Trophoblast cell (in vitro differentiated cells and primary cell): ENCODE measurements around the gene S100A4.
A peak's percentile ranks its signal among the peaks of the same experiment; 100 is the strongest.

Experiments used
- DNase-seq, 2 donors: peaks; one replicate each; pipeline ENCODE4 v3.0.0-alpha.2; 2016
- H2AFZ ChIP-seq: 2 replicates; pipeline ENCODE4 v1.6.1; 2013; ENCODE audit warnings: low read length, moderate library complexity, mild to moderate bottlenecking; ENCODE audit not compliant: insufficient read depth, poor library complexity
- H2AK5ac ChIP-seq: 2 replicates; pipeline ENCODE4 v1.6.1; 2013; ENCODE audit warnings: mild to moderate bottlenecking, low read length
- H2BK120ac ChIP-seq: 2 replicates; pipeline ENCODE4 v1.6.1; 2013; ENCODE audit warnings: low read length, mild to moderate bottlenecking, moderate library complexity; ENCODE audit not compliant: insufficient read depth, poor library complexity
- H2BK12ac ChIP-seq: 2 replicates; pipeline ENCODE4 v1.6.1; 2013; ENCODE audit warnings: mild to moderate bottlenecking, low read length, moderate library complexity
- H2BK5ac ChIP-seq: 2 replicates; pipeline ENCODE4 v1.6.1; 2013; ENCODE audit warnings: low read length, low read depth, moderate library complexity, mild to moderate bottlenecking; ENCODE audit not compliant: poor library complexity
- H3K14ac ChIP-seq: 2 replicates; pipeline ENCODE4 v1.6.1; 2013; ENCODE audit warnings: mild to moderate bottlenecking, low read length
- H3K18ac ChIP-seq: 2 replicates; pipeline ENCODE4 v1.6.1; 2013; ENCODE audit warnings: mild to moderate bottlenecking, low read length
- H3K23ac ChIP-seq: 2 replicates; pipeline ENCODE4 v1.6.1; 2013; ENCODE audit warnings: low read length
- H3K27ac ChIP-seq: 2 replicates; pipeline ENCODE4 v1.5.1; 2013; ENCODE audit warnings: low read depth, mild to moderate bottlenecking, inconsistent platforms, low read length, moderate library complexity
- H3K27me3 ChIP-seq: 2 replicates; pipeline ENCODE4 v1.6.1; 2013; ENCODE audit warnings: inconsistent platforms, mild to moderate bottlenecking, low read length, moderate library complexity; ENCODE audit not compliant: insufficient read depth
- H3K36me3 ChIP-seq, 2 experiments: 1 replicate in 1 of 2; 2 replicates in 1 of 2; pipeline ENCODE4 v1.6.1; 2013; ENCODE audit warnings: low read length in 2 of 2, mild to moderate bottlenecking in 2 of 2, moderate library complexity in 1 of 2; ENCODE audit not compliant: insufficient read depth in 2 of 2, control insufficient read depth in 1 of 2
- H3K4ac ChIP-seq: 2 replicates; pipeline ENCODE4 v1.6.1; 2013; ENCODE audit warnings: low read depth, mild to moderate bottlenecking, low read length, moderate library complexity
- H3K4me1 ChIP-seq, 2 experiments: 1 replicate in 1 of 2; 2 replicates in 1 of 2; pipeline ENCODE4 v1.6.1; 2013; ENCODE audit warnings: low read length in 2 of 2, mild to moderate bottlenecking in 2 of 2, moderate library complexity in 1 of 2; ENCODE audit not compliant: insufficient read depth in 2 of 2, control insufficient read depth in 1 of 2
- H3K4me2 ChIP-seq: 2 replicates; pipeline ENCODE4 v1.6.1; 2013; ENCODE audit warnings: inconsistent platforms, mild to moderate bottlenecking, low read length, moderate library complexity
- H3K4me3 ChIP-seq: 2 replicates; pipeline ENCODE4 v1.5.1; 2013; ENCODE audit warnings: mild to moderate bottlenecking, low read depth, low read length, inconsistent platforms
- H3K79me1 ChIP-seq: one replicate; pipeline ENCODE4 v1.6.1; 2013; ENCODE audit warnings: low read length
- H3K79me2 ChIP-seq: 2 replicates; pipeline ENCODE4 v1.6.1; 2013; ENCODE audit warnings: low read length, mild to moderate bottlenecking; ENCODE audit not compliant: control insufficient read depth, insufficient read depth, poor library complexity
- H3K9ac ChIP-seq: 2 replicates; pipeline ENCODE4 v1.6.1; 2013; ENCODE audit warnings: mild to moderate bottlenecking, low read length
- H3K9me3 ChIP-seq: 2 replicates; pipeline ENCODE4 v1.6.1; 2013; ENCODE audit warnings: low read depth, mild to moderate bottlenecking, control low read depth, inconsistent platforms, low read length; ENCODE audit not compliant: insufficient read depth
- H4K12ac ChIP-seq: 2 replicates; pipeline ENCODE4 v1.6.1; 2013; ENCODE audit warnings: low read depth, mild to moderate bottlenecking, low read length, moderate library complexity
- H4K8ac ChIP-seq: 2 replicates; pipeline ENCODE4 v1.6.1; 2013; ENCODE audit warnings: low read depth, mild to moderate bottlenecking, low read length, moderate library complexity
- H4K91ac ChIP-seq: one replicate; pipeline ENCODE4 v1.6.1; 2013; ENCODE audit warnings: low read depth, mild to moderate bottlenecking, low read length, moderate library complexity
- WGBS: extraction: QIAGEN DNeasy Blood & Tissue Kit; methylation state at CpG from one replicate; pipeline ENCODE4 v1.1.7; 2013; ENCODE audit warnings: missing lambda C conversion rate; ENCODE audit not compliant: insufficient read length, insufficient coverage; ENCODE audit errors: extremely low coverage; 5-methylcytosine and 5-hydroxymethylcytosine counted together

The S100A4 gene

GRCh38 chr1:153541641-153542590, 3.7 kb downstream of the S100A4 start:
- DNase-seq, result no peak
- no peak overlapping the region for H3K4me3 ChIP-seq
- peaks cover 4% of the 10 kb centered on the region for H3K79me2 ChIP-seq
- no peak overlapping the region for H2BK5ac ChIP-seq
- peak overlapping the region; percentile 63 for H2BK12ac ChIP-seq
- H3K27me3 ChIP-seq, result no peaks in the 10 kb centered on the region
- H3K27ac ChIP-seq, result no peak overlapping the region
- no peak overlapping the region for H3K4me2 ChIP-seq
- H3K9ac ChIP-seq, result no peak overlapping the region
- peaks cover 34% of the 10 kb centered on the region for H3K79me1 ChIP-seq
- peak overlapping the region; percentile 42 for H2AK5ac ChIP-seq
- peaks cover 2 to 3% of the 10 kb centered on the region in 2 experiments for H3K36me3 ChIP-seq
- peaks cover 27 to 38% of the 10 kb centered on the region in 2 experiments for H3K4me1 ChIP-seq
- no peak overlapping the region for H4K8ac ChIP-seq
- no CpG with 5 or more reads among the region's 13 CpGs for WGBS
- H2BK120ac ChIP-seq, result peak overlapping the region; percentile 7
- no peak overlapping the region for H3K23ac ChIP-seq
- no peak overlapping the region for H3K4ac ChIP-seq
- no peaks in the 10 kb centered on the region for H3K9me3 ChIP-seq
- peak overlapping the region; percentile 30 for H4K91ac ChIP-seq
- no peak overlapping the region for H3K14ac ChIP-seq
- no peak overlapping the region for H3K18ac ChIP-seq
- H4K12ac ChIP-seq, result no peak overlapping the region
- no peak overlapping the region for H2AFZ ChIP-seq

GRCh38 chr1:153540394-153541361, 4.9 kb downstream of the S100A4 start, which contains the start of gene S100A5:
Gene S100A5, minus strand, starts transcription at chr1:153540934. Its CDS starts 743 bp downstream, at chr1:153540191.
- peak within 1 kb of the TSS; percentile 15 for H3K14ac ChIP-seq
- H2AFZ ChIP-seq, result no peak within 1 kb of the TSS
- WGBS, result no CpG with 5 or more reads among the region's 11 CpGs

GRCh38 chr1:153539395-153540093, 6.1 kb downstream of the S100A4 start:
- no peak overlapping the region for H3K23ac ChIP-seq
- no peak overlapping the region for H4K8ac ChIP-seq
- WGBS, result no CpG with 5 or more reads among the region's 4 CpGs
- no peak overlapping the region for H3K27ac ChIP-seq
- H4K12ac ChIP-seq, result no peak overlapping the region
- H3K14ac ChIP-seq, result no peak overlapping the region
- H3K4me1 ChIP-seq, result peaks cover 16 to 35% of the 10 kb centered on the region in 2 experiments
- no peak overlapping the region for H2BK5ac ChIP-seq
- H3K9ac ChIP-seq, result no peak overlapping the region
- H3K4ac ChIP-seq, result no peak overlapping the region
- peak overlapping the region; percentile 14 for H2AK5ac ChIP-seq
- peaks cover 2 to 3% of the 10 kb centered on the region in 2 experiments for H3K36me3 ChIP-seq
- H3K79me1 ChIP-seq, result peaks cover 25% of the 10 kb centered on the region
- H3K79me2 ChIP-seq, result peaks cover under 1% of the 10 kb centered on the region
- no peak overlapping the region for H3K4me3 ChIP-seq
- no peak overlapping the region for H3K18ac ChIP-seq
- H2BK120ac ChIP-seq, result no peak overlapping the region
- H3K4me2 ChIP-seq, result no peak overlapping the region
- H2AFZ ChIP-seq, result no peak overlapping the region
- no peaks in the 10 kb centered on the region for H3K9me3 ChIP-seq
- no peaks in the 10 kb centered on the region for H3K27me3 ChIP-seq
- H2BK12ac ChIP-seq, result peak overlapping the region; percentile 30
- no peak for DNase-seq
- peak overlapping the region; percentile 49 for H4K91ac ChIP-seq

More at GRCh38 chr1:153540394-153541361, 4.9 kb downstream of the S100A4 start, which contains the start of gene S100A5:
- H3K27ac ChIP-seq, result no peak within 1 kb of the TSS
- H2BK5ac ChIP-seq, result no peak within 1 kb of the TSS
- H3K4ac ChIP-seq, result no peak within 1 kb of the TSS
- no peak within 1 kb of the TSS for H3K23ac ChIP-seq
- H3K79me1 ChIP-seq, result peaks cover 28% of the 10 kb centered on the region
- peak; percentile 63 to 74 for DNase-seq
- peak within 1 kb of the TSS; percentile 38 for H2AK5ac ChIP-seq
- no peak within 1 kb of the TSS for H3K4me3 ChIP-seq
- no peak within 1 kb of the TSS for H3K4me2 ChIP-seq
- H4K8ac ChIP-seq, result no peak within 1 kb of the TSS
- H3K36me3 ChIP-seq, result peaks cover 2 to 3% of the 10 kb centered on the region in 2 experiments
- peak within 1 kb of the TSS; percentile 30 for H2BK12ac ChIP-seq
- H4K12ac ChIP-seq, result no peak within 1 kb of the TSS
- peaks cover 3% of the 10 kb centered on the region for H3K79me2 ChIP-seq
- H4K91ac ChIP-seq, result peak within 1 kb of the TSS; percentile 64
- H3K9me3 ChIP-seq, result no peaks in the 10 kb centered on the region
- no peak within 1 kb of the TSS for H3K9ac ChIP-seq
- peaks cover 24 to 37% of the 10 kb centered on the region in 2 experiments for H3K4me1 ChIP-seq
- no peaks in the 10 kb centered on the region for H3K27me3 ChIP-seq
- no peak within 1 kb of the TSS for H2BK120ac ChIP-seq
- no peak within 1 kb of the TSS for H3K18ac ChIP-seq
